Peyer's patch (tissue), 4 donors: ENCODE measurements around the gene C1orf198. TPM values are rescaled to one million over a fixed set of nuclear protein-coding genes. Genes with fewer than 3 reads are reported as not detected.
"Not testable (repeated sequence)": the region's sequence is repeated elsewhere in the genome, so short reads cannot be mapped to it uniquely, and the experiment has no call there.

Experiments used
- DNase-seq, 3 donors: peaks; one replicate each; pipeline ENCODE4 v3.0.0-alpha.2; 2017 to 2019
- H3K27ac ChIP-seq, 4 donors: fragments of 200-600 bp; sonication (generic); one replicate each; pipeline ENCODE4 v1.5.1; 2016 to 2019
- H3K27me3 ChIP-seq, 2 donors: fragments of 200-600 bp; sonication (generic); one replicate each; pipeline ENCODE4 v1.5.1; 2019
- H3K36me3 ChIP-seq, 3 donors: fragments of 200-600 bp; sonication (generic); one replicate each; pipeline ENCODE4 v1.5.1; 2016 to 2019
- H3K4me1 ChIP-seq, 4 donors: fragments of 200-600 bp; sonication (generic); one replicate each; pipeline ENCODE4 v1.5.1; 2016 to 2019
- H3K4me3 ChIP-seq, 4 donors: fragments of 200-600 bp; sonication (generic); 1 replicate in 3 of 4; 2 replicates in 1 of 4; pipeline ENCODE4 v1.5.1; 2016 to 2019; ENCODE audit warnings: mild to moderate bottlenecking in 1 of 4
- H3K9me3 ChIP-seq, 4 donors: fragments of 200-600 bp; sonication (generic); one replicate each; pipeline ENCODE4 v1.5.1; 2016 to 2019; ENCODE audit warnings: mild to moderate bottlenecking in 1 of 4
- CTCF ChIP-seq, 6 experiments: fragments of 450-650 bp in 4 of 6; fragments of 200-600 bp in 2 of 6; sonication (generic) in 1 of 6; IDR thresholded peaks; one replicate each; pipeline ENCODE4 v1.5.1; 2017 to 2019; ENCODE audit warnings: antibody characterized with exemption in 6 of 6, mild to moderate bottlenecking in 3 of 6, moderate library complexity in 1 of 6
- POLR2A ChIP-seq, 2 donors: fragments of 450-650 bp; IDR thresholded peaks; one replicate each; pipeline ENCODE4 v1.5.1; 2017; ENCODE audit warnings: antibody characterized with exemption in 2 of 2, mild to moderate bottlenecking in 2 of 2, moderate library complexity in 2 of 2
- total RNA-seq, 4 donors: library from RNA; depleted of rRNA; stranded (reverse); fragments of >200 nt; gene quantifications; one replicate each; pipeline ENCODE4 v1.1.0, GENCODE V29; 2016

Gene C1orf198
- total RNA-seq, 4 donors from 2014 or later = 10.3 to 14.0 (median 11.4) TPM

- Histone ChIP-seq H3K27ac (peak overlapping the region in 3 of 4 donors; percentile 25 to 61 (median 36)), H3K4me1 (peaks cover 0 to 14% (median 0%) of the 10 kb centered on the region in 4 donors), H3K36me3 (peaks cover 0 to 4% (median 0%) of the 10 kb centered on the region in 3 donors), H3K27me3 (no peaks in the 10 kb centered on the region), H3K9me3 (no peaks in the 10 kb centered on the region), H3K4me3 (no peak overlapping the region)
- no peak for TF ChIP-seq POLR2A (IDR thresholded peaks at IDR 0.05)
- TF ChIP-seq CTCF (IDR thresholded peaks at IDR 0.05) = no peak
- no peak for DNase-seq
Measured at GRCh38 chr1:230849451-230850224, 18.7 kb downstream of the C1orf198 start.

- no peak for DNase-seq
- TF ChIP-seq CTCF (IDR thresholded peaks at IDR 0.05) (no peak), POLR2A (IDR thresholded peaks at IDR 0.05) (no peak)
- Histone ChIP-seq H3K4me3 (no peak overlapping the region), H3K36me3 (peaks cover 0 to 12% (median 0%) of the 10 kb centered on the region in 3 donors), H3K4me1 (peaks cover 0 to 14% (median 0%) of the 10 kb centered on the region in 4 donors), H3K27ac (no peak overlapping the region), H3K9me3 (no peaks in the 10 kb centered on the region), H3K27me3 (no peaks in the 10 kb centered on the region)
Measured at GRCh38 chr1:230848235-230848634, 20.1 kb downstream of the C1orf198 start.

- H3K27me3 ChIP-seq, H3K9me3 ChIP-seq, H3K4me1 ChIP-seq, H3K4me3 ChIP-seq, DNase-seq, H3K27ac ChIP-seq: not testable (repeated sequence)
- H3K36me3 ChIP-seq = peaks cover 0 to 11% (median 0%) of the 10 kb centered on the region in 3 donors
Measured at GRCh38 chr1:230845184-230845583, 23.1 kb downstream of the C1orf198 start.

GRCh38 chr1:230844561-230844960 is 23.8 kb downstream of the C1orf198 start:
- Histone ChIP-seq H3K4me1 (peaks cover 0 to 4% (median 0%) of the 10 kb centered on the region in 4 donors), H3K36me3 (peaks cover 0 to 11% (median 0%) of the 10 kb centered on the region in 3 donors), H3K4me3 (no peak overlapping the region), H3K9me3 (no peaks in the 10 kb centered on the region), H3K27me3 (no peaks in the 10 kb centered on the region), H3K27ac (no peak overlapping the region)
- TF ChIP-seq POLR2A (IDR thresholded peaks at IDR 0.05) (no peak), CTCF (IDR thresholded peaks at IDR 0.05) (no peak)
- DNase-seq = no peak

GRCh38 chr1:230843503-230844309 is 24.6 kb downstream of the C1orf198 start:
- peaks cover 0 to 16% (median 0%) of the 10 kb centered on the region in 3 donors for H3K36me3 ChIP-seq
- H3K4me3 ChIP-seq = no peak overlapping the region
- no peak for DNase-seq
- H3K27ac ChIP-seq = no peak overlapping the region
- no peaks in the 10 kb centered on the region for H3K4me1 ChIP-seq
- no peaks in the 10 kb centered on the region for H3K9me3 ChIP-seq
- H3K27me3 ChIP-seq = no peaks in the 10 kb centered on the region
- TF ChIP-seq CTCF (IDR thresholded peaks at IDR 0.05) = no peak
- no peak for TF ChIP-seq POLR2A (IDR thresholded peaks at IDR 0.05)

- TF ChIP-seq CTCF (IDR thresholded peaks at IDR 0.05) = no peak
- TF ChIP-seq POLR2A (IDR thresholded peaks at IDR 0.05) = no peak
- Histone ChIP-seq H3K36me3 (peaks cover 0 to 22% (median 0%) of the 10 kb centered on the region in 3 donors), H3K27me3 (no peaks in the 10 kb centered on the region), H3K4me1 (no peaks in the 10 kb centered on the region), H3K4me3 (no peak overlapping the region), H3K9me3 (no peaks in the 10 kb centered on the region), H3K27ac (no peak overlapping the region)
- no peak for DNase-seq
Measured at GRCh38 chr1:230842801-230843200, 25.5 kb downstream of the C1orf198 start.
